ENCODE data around the gene C1QTNF9.
"Not testable (repeated sequence)": the region's sequence is repeated elsewhere in the genome, so short reads cannot be mapped to it uniquely, and the experiment has no call there.

The C1QTNF9 gene, protein sequence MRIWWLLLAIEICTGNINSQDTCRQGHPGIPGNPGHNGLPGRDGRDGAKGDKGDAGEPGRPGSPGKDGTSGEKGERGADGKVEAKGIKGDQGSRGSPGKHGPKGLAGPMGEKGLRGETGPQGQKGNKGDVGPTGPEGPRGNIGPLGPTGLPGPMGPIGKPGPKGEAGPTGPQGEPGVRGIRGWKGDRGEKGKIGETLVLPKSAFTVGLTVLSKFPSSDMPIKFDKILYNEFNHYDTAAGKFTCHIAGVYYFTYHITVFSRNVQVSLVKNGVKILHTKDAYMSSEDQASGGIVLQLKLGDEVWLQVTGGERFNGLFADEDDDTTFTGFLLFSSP

DNA sequence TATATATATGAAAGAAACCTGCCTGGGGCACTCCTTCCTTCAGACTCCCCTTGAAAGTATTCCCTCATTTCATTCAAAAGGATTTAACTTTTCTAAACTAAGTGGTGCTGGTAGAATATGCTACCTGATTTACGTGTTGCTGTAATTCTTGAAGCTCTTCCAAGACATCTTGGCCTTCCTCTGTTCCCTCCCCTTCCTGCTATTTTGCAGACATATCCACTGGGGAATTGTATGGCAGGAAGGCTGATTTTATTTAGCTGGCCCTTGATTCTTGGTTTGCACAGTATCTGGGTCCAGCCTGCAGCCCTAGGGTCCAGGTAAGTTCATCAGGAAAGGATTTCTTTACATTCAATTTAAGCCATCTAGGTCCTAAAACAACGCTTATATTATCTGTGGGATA, at the start of gene C1QTNF9:
C1QTNF9 (plus strand) TSS at position 281 of the 400 bp plus-strand sequence. CDS start 6,424 bp downstream, outside the sequence.
- not testable (repeated sequence) for DNase-seq

DNA sequence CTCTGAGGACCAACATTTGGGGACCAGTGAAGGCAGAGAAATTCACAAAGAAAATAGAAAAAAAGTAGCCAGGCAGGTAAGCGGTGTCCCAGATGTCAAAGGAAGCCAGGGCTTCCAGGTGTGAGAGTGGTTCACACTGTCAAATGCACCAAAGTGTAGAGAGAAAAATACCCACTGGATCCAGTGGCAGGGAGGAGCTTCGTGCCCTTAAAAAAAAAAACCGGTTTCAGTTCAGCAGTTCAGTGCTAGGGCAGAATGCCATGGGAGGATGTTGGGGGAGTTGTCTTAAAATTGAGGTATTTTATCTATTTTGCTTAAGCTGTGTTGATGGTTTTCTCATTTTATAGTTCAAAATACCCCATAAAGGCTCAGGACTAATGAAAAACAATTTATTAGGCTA, 47.8 kb upstream of the C1QTNF9 start:
- no peak for DNase-seq

DNA sequence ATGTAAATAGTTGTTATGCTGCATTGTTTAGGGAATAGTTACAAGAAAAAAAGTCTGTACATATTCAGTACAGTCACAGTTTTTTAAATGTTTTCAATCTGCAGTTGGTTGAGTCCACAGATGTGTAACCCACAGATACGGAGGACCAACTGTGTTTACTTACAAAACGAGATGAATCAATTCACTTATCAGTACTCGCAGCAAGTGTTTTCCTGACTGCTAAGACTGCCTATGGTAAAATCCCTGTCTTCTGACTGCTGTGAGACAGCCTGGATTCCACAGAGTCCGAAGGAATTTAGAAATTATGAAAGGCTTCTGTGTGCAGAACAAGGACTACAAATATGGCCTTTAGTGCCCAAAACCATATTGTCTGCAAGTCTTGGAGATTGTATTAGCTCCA, 45.7 kb upstream of the C1QTNF9 start:
- DNase-seq, result no peak

DNA sequence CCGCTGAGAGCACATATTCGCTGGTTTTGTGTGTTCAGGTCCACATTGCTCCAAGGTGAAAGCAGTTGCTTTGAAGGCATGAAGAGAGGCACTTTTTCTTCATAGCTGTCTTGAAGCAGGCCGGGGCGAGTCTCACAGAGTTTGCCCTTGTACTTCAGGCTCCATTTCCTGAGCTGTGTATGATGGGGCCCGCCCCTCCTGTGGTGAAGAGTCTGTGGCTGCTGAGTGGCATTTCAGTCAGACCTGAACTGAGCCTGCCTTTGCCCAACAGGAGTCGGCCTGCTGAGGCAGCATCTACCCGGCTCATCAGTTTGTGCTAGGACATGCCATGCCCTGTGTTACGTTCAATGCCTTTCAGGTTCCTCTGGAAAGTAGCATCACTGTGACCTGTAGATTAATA, 44.4 kb upstream of the C1QTNF9 start:
- peak; percentile 71 to 73 for DNase-seq

DNA sequence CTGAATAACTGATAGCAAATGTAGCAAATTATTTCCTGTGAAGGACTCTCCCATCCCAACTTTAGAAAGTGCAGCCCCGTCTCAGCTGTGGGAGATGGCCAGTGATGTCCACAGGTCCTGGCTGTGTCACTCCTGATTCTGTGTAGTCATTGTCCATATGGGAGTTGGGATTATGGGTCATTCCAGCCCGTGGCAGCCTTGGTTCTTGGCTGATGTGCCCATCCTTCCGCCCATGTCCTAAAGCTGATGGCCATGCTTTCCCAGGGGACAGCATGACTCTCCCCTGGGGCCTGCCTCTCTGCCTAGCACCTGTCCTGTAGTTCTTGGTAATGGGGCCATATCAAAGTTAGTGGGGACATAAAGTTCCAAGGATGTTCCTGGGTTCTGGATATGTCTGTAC, 43.9 kb upstream of the C1QTNF9 start:
- DNase-seq, result no peak

DNA sequence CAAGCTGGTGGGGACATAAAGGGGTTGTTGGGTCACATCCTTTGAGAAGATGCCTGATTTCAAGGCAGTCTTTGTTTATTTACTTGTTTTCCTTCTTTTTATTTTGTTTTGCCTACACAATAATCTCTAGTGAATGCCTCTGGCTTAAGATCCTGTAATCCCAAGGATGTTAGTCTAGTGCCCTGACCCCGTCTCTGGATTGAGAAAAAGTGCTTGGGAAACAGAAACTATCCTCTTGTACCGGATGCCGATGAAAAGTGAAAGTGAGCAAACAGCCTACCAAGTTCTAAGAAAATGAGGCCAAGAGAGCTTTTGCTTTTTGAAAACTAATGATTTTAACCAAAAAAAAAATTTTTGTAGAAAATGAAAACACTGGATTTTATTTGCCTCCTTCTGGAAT, 42.1 kb upstream of the C1QTNF9 start:
- peak in 1 of 2 donors; percentile 44 for DNase-seq

DNA sequence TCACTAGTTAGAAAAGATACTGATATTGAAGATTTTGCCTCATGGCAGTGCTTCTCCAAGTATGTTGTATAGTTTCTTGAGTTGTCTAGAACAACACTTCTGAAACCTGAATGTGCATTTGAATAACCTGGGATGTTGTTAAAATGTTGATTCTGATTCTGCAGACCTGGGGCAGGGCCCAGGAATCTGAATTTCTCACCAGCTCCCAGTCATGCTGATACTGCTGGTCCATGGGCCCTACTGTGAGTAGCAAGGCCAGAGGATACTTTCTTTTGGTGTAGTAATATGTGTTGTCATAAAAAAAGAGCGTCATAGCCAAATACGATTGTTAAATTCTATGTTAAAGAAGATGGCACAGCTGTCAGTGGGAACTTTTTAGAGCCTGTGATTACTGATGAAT, 41.6 kb upstream of the C1QTNF9 start:
- no peak for DNase-seq

DNA sequence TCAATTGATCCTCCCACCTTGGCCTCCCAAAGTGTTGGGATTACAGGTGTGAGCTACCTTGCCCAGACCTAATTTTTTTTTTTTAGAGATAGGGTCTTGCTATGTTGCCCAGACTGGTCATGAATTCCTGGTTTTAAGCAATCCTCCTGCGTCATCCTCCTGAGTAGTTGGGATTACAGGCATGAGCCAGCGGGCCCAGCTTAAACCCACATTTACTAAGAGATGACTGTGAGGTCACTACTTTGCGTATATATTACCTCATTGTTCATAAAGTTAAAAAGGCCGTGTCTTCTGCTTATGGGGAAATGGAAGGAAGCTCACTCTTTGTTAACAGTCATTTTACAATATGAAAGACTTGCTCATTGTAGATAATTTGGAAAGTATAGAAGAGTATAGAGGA, 39.6 kb upstream of the C1QTNF9 start:
- no peak for DNase-seq

DNA sequence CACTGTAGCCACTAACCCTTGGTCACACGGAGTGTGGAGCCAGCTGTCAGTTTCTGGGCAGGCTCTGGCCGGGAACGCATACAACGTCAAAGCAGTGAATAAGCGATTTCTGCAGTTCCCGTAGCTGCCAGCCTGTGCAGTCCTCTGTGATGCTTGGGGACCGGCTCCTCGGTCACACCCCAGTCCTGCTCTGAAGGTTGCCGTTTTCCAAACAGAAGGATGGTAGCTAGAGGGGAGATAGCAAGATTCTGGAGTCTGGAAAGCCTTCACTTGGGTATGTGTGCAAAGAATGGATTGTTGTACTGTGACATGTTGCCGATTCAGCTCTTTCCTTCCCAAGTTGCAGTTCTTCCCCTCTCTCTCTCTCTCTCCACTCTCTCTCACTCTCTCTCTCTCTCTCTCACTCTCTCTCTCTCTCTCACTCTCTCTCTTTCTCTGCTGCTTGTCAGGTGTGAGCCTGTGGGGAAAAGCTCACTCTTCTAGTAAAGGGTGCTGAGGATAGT, 38.7 kb upstream of the C1QTNF9 start:
- peak; percentile 46 to 61 for DNase-seq

DNA sequence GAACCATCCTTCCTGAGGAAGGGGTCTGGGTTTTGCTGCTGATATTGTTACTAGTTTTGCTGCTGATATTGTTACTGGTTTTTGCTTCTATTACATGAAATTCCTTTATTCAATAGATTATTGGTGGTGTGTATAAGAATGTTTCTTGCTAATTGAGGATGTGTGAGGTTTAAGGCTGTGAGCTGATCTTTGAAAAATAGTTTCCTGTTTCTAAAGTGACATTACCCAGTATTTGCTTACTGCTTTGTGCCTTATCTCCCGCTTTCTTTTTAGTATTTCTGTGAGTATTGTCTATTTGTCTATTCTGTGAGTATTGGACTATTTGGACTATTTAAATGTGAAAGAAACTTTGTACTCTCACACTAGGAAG, 38.2 kb upstream of the C1QTNF9 start:
- no peak for DNase-seq

DNA sequence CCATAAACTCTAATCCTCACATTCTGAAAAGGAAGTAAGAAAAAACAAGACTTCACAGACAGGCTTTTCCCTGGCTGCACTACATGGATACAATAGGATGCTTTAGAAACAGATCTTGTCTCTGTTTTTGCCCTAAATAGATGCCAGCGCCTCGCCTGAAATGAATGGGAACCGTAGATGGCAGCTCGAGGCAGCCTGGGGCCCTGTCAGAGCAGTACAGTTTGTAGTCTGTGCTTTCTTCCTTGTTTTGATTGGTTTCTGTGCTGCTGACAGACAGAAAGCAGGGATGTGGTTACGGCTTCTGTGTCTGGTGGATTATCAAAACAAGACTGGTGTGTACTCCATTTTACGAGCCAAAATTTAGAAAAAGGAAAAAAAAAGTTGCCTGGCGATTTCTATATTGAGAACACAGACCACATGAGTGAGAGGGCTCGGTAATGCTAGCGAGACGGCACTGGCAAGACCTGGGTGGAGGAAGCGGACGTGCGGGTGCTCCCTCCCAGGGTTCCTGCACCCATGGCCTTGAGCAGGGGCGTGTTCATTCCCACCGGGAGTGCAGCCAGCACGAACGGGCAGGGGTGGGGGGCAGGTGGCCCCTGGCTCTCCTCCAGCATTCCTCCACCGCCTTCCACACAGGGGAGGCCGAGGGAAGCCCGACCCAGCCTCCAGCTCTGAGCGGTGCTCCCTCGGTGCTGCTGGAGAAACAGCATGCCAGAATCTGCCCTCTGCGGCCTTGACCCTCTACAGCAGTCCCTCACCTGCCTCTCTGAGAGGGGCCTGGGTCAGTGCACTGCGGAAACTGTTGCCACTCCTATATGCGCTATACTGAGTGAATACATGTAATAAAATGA, 37.6 kb upstream of the C1QTNF9 start:
- DNase-seq, result peak; percentile 46 to 51

DNA sequence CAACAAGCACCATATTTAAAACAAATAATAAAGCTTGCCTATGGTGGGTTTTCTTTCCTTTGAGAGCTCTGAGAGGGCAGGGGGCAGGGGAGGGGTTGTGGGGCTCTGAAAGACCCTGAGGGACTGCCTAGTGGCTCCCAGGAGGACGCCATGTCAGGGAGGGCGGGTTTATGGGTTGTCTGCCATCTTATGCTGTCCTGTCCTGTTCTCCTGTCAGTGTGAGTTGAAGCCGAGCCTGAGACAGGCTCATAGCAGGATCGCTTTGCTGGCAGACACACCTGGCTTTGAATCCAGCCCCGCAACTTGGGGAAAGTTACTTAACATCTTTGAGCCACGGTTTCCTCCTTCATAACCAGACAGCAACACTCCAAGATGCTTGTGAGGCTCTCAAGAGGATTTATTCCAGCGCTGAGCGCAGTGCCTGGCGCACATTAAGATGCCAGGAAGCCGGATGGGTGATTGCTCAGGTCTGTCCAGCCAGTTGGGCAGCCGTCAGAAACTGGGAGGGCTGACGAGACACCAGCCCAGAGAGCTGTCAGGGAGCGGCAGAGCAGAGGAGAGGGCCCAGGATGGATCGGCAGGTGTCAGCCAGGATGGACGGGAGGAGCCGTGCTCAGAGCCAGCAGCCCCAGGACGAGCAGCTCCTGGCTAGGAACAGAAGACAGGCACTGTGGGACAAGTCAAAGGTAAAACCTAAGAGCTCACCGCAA, 36.8 kb upstream of the C1QTNF9 start:
- DNase-seq, result no peak

DNA sequence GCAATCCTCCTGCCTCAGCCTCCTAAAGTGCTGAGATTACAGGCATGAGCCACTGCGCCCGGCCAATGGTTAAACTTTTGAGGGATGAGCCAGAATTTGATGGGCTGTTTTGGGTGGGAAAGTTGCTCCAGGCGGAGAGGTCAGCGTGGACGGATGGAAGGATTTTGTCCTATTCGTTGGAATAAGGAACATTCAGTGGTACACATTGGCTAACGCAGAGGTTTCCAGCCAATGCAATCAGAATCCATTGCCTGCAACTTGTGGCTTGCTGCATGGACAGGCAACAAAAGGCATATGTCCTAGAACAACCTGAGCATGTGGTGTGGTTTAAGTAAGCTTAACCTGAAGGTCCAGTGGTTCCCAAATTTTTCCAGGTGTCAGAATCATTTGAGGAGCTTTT, 35.5 kb upstream of the C1QTNF9 start:
- no peak for DNase-seq

DNA sequence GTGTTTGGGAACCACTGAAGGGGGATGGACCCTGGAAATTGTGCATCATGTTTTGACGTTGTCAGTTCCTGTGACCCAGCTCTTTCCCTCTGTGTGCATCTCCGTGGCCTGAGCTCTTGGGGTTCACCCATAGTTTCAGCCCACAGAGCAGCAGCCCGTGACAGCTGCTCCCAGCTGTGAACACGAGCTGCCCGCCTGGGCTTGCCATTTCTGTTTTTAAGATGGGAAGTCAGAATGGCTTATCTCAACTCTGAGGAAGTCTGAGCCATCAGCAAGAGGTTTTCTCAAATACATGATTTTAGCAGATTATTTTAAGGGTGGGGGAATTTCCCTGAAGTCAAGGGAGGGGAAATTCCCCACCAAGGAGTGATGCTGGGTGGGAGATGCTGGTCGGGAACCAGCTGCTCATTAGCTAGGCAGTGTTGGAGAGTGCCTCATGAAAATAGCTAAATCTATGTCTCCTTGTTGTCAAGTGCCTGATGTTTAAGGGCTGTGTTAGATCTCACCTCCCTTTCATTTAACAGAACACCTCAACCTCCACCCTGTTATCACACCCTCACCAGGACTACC, 34.8 kb upstream of the C1QTNF9 start:
- peak; percentile 71 to 74 for DNase-seq

DNA sequence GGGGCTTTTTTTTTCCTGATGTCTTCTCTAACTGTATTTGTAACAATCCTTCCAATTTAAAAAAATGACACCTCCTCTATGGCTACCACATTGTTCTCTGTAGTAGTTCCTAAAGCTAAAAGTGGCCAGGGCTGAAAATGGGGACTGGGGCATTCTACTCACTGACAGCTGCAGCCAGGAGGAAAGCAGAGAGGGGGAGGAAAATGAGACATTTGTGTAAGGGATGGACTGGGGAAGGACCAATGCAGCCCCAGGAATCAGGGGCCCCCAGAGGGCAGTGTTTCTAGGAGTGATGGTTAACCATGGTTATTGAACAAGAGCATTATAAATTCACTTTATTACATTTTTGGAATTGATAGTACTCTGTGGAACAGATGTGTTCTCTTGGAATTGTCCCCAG, 34.3 kb upstream of the C1QTNF9 start:
- no peak for DNase-seq

DNA sequence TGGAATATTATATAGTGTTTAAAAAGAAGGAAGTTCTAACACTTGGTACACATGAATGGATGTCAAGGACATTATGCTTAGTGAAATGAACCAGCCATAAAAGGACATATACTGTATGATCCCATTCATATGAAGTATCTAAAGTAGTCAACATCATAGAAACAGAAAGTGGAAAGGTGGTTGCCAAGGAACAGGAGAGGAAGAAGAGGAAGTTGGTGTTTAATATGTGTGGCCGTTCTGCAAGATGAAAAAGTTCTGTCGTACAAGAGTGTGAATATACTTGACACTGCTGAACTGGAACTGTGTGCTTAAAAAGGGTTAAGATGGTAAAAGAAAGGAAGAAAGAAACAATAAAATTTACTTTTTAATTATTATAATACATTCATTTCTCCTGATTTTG, 33.1 kb upstream of the C1QTNF9 start:
- DNase-seq, result no peak

DNA sequence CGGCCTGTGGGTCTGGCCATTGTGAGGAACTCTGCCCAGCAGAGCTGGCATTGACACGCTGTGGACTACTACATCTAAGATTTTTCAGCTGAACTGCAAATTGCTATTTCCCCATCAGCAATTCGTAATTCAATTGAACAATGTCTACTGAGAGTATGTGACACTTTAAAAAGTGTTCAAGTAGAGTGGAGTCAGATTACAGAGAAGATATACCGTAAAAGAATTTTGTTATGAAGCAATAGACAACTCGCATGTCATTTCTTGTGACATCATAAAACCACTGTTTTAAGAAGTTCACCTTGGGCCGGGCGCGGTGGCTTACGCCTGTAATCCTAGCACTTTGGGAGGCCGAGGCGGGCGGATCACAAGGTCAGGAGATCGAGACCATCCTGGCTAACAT, 32.5 kb upstream of the C1QTNF9 start:
- DNase-seq, result no peak

DNA sequence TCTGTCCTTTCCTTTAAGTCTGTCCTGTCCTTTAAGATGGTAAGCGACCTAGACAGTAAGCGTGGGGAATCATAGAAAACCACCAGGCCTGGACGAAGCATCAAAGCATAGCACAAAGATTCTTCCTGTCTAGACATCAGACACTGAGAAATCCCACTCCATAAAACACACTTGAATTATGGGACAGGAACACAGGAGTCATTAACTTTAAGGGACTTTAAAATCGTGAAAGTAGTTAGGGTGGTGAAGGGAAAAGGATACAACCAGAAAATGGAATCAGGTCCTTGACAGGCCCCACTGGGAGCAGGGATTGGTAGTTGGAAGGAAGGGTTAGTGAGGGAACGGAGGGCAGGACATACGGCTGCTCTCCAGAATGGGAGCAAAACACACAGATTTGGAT, 31.6 kb upstream of the C1QTNF9 start:
- no peak for DNase-seq

DNA sequence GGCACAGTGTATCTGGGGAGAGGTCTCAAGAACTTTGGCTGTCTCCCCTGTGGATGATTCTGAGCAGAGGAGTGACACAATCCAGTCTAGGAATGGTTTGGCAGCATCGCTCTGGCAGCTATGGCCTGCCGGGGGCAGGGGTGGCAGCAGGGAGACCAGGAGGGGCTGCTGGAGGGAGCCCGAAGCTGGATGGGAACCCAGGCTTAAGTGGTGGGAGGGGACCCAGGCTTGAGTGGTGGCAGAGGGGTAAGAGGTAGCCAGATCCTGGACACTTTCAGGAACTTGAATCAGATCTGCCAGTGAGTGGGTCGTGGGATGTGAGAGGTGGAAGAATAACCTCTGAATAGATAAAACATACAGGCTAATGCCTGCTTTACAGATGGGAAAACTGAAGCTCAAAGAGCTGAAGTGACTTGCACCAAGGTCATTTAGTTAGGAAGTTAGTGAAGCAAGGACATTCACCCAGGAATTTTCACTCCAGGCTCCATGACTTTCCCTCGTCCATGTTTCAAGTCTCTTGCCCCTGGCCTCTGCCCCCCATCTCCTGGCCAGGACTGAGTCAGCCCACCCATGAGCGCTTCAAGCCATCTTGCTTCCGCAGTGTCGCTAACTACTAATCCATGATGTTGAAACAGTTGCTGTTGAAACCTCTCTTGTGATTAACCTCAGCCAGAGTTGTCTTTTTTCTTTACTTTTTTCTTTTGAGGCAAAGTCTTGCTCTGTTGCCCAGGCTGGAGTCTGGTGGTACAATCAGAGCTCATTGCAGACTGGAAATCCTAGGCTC, 29.9 kb upstream of the C1QTNF9 start:
- no peak for DNase-seq

DNA sequence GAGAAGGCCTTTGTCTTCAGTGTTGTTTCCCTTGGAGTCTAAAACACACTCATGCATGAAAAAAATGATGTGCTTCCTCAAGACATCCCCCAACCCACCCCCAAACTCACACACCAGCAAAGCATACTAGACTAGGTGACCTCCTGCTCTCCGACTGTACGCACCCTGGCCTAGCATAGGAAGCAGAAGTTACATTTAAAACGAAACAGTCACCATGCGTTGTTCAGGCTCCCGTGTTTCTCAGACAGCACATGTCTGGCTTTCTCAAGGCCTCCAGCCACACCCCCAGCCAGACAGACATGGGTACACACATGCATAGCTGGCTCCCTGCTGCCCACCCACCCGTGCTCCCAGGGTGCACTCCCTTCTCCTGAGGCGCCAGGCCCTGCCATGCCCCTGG, 28.7 kb upstream of the C1QTNF9 start:
- DNase-seq, result no peak

DNA sequence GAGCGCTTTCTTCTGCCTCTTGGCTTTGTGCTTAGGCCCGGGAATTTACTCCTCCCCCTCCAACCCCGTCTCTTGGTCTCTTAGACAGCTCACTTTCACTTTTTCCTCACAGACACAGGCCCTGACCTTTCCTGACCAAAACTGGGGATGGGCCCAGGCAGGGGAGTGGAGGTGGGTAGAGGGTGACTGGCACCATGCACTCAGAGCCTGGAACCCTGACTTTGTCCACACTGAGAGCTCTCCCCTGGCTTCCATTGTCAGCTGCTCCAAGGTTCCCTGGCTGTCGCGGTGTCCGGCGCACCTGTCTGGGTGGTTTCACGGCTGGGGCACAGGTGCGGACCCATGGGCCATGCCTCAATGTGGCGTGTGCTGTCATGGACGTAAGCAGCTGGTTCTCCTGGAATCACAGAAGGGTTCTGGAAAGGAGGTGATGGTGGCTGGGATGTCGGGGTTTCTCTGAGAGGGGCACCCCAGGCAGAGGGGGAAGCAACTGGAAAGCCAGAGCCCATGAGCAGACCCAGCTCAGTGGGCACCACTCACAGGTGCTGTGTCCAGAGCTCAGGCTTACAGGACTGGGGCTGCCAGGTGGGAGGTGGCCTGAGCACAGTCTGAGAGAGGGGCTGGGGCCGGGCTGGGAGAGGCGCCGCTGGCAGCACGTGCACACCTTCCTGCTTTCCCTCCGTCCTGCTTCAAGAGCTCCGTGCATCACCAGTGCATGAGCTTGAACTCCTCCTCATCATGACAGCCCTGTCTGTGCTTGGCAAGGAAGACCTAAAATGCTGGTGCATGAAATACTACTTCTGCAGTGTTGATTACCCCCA, 28.0 kb upstream of the C1QTNF9 start:
- no peak for DNase-seq
